Fibroblast of pulmonary artery (primary cell): Measurements from ENCODE around the gene CAMK1.

Experiments used
- DNase-seq: peaks from one replicate; pipeline ENCODE4 v3.0.0-alpha.2; 2010; ENCODE audit warnings: low read depth
- H3K4me3 ChIP-seq: replicated peaks from 2 replicates; pipeline ENCODE4 v1.5.1; 2011; ENCODE audit warnings: low read depth, mild to moderate bottlenecking, control low read depth, low read length, moderate library complexity
- TF ChIP-seq, protein P1 (sequence below): IDR thresholded peaks from 2 replicates; pipeline ENCODE4 v1.5.1; 2011; ENCODE audit warnings: mild to moderate bottlenecking, control low read depth, low read length, inconsistent platforms; ENCODE audit errors: missing control alignments

Gene CAMK1

DNA sequence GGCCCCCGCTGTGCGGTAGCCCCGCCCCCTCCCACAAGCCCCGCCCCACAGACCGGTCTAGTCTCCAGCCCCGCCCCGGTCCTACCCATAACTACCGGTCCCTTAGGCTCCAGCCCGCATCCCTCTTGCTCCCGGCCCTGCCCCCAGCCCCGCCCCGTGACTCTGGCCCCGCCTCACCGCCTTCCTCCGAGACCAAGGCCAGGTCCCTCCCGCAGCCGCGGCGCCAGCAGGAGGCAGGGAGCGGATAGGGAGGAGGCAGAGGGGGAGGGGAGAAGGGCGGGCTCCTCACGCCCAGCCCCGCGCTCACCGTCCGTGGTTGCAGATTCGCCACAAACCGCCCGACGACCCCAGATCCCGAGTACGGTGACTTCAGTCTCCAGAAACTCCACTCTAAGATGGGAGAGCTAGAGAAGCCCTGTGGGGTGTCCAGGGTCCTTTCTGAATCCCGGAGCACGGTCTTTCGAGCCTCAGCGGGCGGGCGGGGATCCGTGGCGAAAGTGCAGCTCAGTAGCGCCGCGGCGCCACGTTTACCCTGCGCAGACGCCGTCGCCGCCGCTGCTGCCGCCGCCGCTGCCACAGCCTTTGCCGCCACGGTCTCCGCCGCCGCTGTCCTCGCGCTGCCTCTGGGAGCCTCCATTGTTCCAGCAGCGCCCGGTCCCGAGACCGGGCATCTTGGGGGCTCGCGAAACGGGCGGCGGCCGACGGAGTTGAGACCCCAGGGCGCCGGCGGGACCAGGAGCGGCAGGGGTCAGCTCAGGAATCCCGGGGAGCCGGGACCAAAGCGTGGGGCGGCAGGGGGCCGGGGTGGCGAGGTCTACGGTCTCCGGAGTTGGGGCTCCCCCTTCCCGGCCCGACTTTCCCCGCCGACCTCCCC lies 38.3 kb downstream of the CAMK1 start, which contains the start of gene BRPF1:
Gene BRPF1, plus strand, starts transcription at position 530 of the 874 bp plus-strand sequence. CDS start 2,406 bp downstream, outside the sequence.
- H3K4me3 ChIP-seq, result peak within 1 kb of the TSS; percentile 85
- TF ChIP-seq, protein P1, sequence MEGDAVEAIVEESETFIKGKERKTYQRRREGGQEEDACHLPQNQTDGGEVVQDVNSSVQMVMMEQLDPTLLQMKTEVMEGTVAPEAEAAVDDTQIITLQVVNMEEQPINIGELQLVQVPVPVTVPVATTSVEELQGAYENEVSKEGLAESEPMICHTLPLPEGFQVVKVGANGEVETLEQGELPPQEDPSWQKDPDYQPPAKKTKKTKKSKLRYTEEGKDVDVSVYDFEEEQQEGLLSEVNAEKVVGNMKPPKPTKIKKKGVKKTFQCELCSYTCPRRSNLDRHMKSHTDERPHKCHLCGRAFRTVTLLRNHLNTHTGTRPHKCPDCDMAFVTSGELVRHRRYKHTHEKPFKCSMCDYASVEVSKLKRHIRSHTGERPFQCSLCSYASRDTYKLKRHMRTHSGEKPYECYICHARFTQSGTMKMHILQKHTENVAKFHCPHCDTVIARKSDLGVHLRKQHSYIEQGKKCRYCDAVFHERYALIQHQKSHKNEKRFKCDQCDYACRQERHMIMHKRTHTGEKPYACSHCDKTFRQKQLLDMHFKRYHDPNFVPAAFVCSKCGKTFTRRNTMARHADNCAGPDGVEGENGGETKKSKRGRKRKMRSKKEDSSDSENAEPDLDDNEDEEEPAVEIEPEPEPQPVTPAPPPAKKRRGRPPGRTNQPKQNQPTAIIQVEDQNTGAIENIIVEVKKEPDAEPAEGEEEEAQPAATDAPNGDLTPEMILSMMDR, result no peak
- DNase-seq, result peak; percentile 99

DNA sequence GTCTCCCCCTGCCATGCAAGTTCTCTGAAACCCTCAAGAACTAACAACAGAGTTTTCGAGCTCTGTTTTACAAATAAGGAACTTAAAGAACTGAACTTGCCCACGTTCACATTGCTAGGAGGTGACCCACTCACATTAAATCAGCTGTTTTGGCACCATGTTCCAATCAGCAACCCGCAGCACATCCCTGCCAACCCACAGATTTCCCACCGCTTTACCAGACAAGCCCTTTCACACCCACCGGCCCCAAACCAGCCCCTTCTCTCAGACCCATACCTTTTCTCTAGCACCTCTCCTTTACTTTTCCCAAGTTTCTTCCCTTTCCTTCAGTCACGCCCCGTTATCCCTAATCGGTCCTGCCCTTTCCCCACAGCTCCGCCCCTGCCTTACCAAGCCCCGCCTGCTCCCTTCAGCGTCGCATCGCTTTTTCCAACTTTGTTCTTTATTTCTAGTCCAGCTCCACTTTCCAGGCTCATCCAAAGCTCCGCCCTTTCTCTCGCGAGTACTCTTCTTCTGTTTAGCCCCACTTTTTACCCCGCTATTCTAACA lies 39.0 kb downstream of the CAMK1 start:
- peak; percentile 38 for DNase-seq
- H3K4me3 ChIP-seq, result peak overlapping the region; percentile 69
- TF ChIP-seq, protein P1, result no peak

DNA sequence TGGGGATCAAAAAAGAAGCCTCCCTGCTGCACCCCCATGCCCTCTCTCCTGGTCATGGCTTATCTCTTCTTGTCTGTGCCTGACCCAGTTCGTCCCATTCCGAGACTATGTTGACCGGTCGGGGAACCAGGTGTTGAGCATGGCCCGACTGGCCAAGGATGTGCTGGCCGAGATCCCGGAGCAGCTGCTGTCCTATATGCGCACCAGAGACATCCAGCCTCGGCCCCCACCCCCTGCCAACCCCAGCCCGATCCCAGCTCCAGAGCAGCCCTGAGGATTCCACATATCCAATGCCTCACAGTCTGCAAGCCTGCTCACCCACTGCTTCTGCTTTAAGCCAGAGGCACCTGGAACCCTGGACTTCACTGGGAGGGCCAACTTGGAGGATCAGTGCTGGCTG lies 40.3 kb downstream of the CAMK1 start:
- no peak overlapping the region for H3K4me3 ChIP-seq
- TF ChIP-seq, protein P1, result no peak
- no peak for DNase-seq

DNA sequence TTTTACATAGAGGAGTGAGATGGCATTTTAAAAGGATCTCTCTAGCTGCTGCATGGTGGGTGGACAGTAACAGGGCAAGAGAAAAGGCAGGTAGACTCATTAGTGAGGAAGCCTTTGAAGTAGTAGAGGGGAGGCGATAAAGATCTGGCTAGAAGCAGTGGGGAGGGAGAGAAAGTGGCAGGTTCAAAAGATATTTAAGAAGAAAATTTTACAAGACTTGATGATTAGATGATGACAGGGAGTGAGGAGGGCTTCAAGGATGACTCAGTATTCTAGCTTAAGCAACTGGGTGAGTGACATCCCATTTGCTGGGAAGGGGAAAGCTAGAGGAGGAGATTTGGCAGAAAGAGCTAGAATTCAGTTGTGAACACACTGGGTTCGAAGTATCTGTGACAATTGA lies 42.0 kb downstream of the CAMK1 start:
- no peak overlapping the region for H3K4me3 ChIP-seq
- TF ChIP-seq, protein P1, result no peak
- peak; percentile 67 for DNase-seq

DNA sequence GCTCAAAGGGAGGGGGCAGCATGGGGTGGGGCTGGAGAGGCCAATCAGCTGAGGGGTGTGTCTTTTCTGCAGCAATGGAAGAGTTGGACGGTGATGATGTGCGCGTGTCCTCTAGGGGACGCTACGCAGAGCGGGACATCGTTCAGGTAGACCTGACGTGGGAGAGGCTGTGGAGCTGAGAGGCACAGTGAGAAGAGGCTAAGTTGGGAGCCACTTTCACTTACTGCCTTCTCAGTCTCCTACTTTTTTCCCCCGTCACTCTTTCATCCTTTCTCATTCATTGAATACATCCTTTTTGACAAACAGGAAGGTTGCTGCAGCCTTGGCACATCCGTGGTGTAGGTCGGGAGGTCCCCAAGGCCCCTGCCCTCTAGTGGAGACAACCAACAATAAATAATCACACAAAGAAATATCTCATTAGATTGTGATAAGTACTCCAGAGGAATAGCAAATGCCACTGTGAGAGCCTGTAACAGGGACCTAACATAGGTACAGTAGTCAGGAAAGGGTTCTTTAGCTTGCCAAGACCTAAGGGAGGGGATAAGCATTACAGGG lies 42.6 kb downstream of the CAMK1 start:
- TF ChIP-seq, protein P1, result peak; percentile 15
- no peak for DNase-seq
- no peak overlapping the region for H3K4me3 ChIP-seq

DNA sequence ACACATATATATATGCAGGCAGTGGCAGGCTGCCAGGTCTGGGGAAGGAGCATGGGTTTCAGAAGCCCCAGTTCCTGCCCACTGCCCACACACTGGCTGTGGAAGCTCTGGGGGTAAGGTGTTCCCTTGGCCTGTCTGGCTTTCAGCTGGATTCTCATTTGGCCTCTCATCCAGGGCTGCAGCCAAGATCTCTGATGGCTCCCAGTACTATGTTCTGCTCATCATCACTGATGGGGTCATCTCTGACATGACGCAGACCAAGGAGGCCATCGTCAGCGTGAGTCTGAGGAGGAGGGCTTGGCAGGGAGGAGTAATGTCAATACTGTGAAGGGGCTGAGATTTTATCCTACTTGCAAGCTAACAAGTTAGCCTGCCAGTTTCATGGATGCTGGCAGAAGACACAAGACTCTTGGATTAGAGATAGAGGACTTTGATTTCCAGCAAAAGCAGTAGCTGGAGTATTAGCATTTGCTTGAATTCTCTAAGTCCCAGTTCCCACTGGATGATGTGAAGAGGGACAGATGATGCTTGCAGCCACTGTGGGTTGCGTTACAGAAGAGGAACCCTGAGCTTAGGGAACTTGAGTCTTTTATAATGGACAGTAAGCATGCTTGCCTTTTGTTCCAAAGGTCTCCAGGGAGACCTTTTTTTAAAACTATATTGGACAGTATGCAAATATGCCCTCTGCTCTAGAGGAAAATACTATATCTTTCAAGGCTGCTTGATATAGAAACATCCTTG lies 43.8 kb downstream of the CAMK1 start:
- TF ChIP-seq, protein P1, result no peak
- no peak for DNase-seq
- H3K4me3 ChIP-seq, result no peak overlapping the region
